K562 (cell line): ENCODE measurements around the gene PET100. TPM values are rescaled to one million over a fixed set of nuclear protein-coding genes. Genes with fewer than 3 reads are reported as not detected.

Experiments used
- ATAC-seq: fragments of 200-7000 bp; cut with Tn5 transposase; 3 replicates; pipeline ENCODE4 v1.9.1; 2020; ENCODE audit warnings: moderate library complexity
- BruUV-seq: library from RNA; stranded (reverse); fragments of 400-500 nt; replicated peaks from 2 replicates; lab custom pipeline; 2021; lab: Mats Ljungman, UMichigan
- CTCF ChIA-PET: fragments of 300-600 bp; formaldehyde crosslinking; extraction: SDS; loops from one replicate; lab custom pipeline; 2021; ENCODE audit warnings: low intra/inter-chr PET ratio; lab: Yijun Ruan, JAX
- POLR2A ChIA-PET: fragments of 300-600, 350-650 bp; sonication (Branson Sonifier 250); formaldehyde crosslinking; extraction: SDS; loops from one replicate; lab custom pipeline; 2021; ENCODE audit warnings: antibody characterized with exemption, inconsistent platforms; lab: Yijun Ruan, JAX
- DNase-seq, 4 experiments: peaks; one replicate each; pipeline versions ENCODE4 v3.0.0 to v3.0.0-alpha.2; 2011 to 2018; ENCODE audit warnings: low spot score in 3 of 4, mixed read lengths in 3 of 4; ENCODE audit errors: extremely low read depth in 1 of 4
- FAIRE-seq: peaks from 2 replicates; lab custom pipeline; 2011; peaks lifted over from hg19 to GRCh38; lab: Jason Lieb, UNC
- H2AFZ ChIP-seq: 2 replicates; pipeline ENCODE4 v1.6.0; 2011; ENCODE audit warnings: low read depth, low read length, control low read depth, inconsistent platforms
- H3K27ac ChIP-seq: fragments of 200-600 bp; 3 replicates; pipeline ENCODE4 v1.8.0; 2011; ENCODE audit warnings: low read depth, mild to moderate bottlenecking, control low read depth, inconsistent platforms, low read length, moderate library complexity, mixed read lengths; ENCODE audit errors: extremely low read depth
- H3K27me3 ChIP-seq, 2 experiments: fragments of 300-600 bp in 1 of 2; 2 replicates in 1 of 2; 3 replicates in 1 of 2; pipeline versions ENCODE4 v1.6.0 to v1.8.0; 2011; ENCODE audit warnings: inconsistent platforms in 2 of 2, low read length in 2 of 2, mild to moderate bottlenecking in 1 of 2, mixed read lengths in 1 of 2, moderate library complexity in 1 of 2; ENCODE audit not compliant: control insufficient read depth in 2 of 2, insufficient read depth in 2 of 2
- H3K36me3 ChIP-seq: fragments of 300-600 bp; 3 replicates; pipeline ENCODE4 v1.8.0; 2011; ENCODE audit warnings: mild to moderate bottlenecking, low read length, inconsistent platforms; ENCODE audit not compliant: control insufficient read depth, insufficient read depth
- H3K4me1 ChIP-seq, 2 experiments: fragments of 200-600 bp in 1 of 2; replicated peaks in 1 of 2; 2 replicates in 1 of 2; 3 replicates in 1 of 2; pipeline versions ENCODE4 v1.5.1 to v1.8.0; 2011; ENCODE audit warnings: inconsistent platforms in 2 of 2, low read length in 2 of 2, mild to moderate bottlenecking in 1 of 2, mixed read lengths in 1 of 2, moderate library complexity in 1 of 2; ENCODE audit not compliant: control insufficient read depth in 2 of 2, insufficient read depth in 2 of 2
- H3K4me2 ChIP-seq: 2 replicates; pipeline ENCODE4 v1.6.1; 2011; ENCODE audit warnings: low read length, control low read depth, inconsistent platforms, mixed read lengths; ENCODE audit not compliant: insufficient read depth
- H3K4me3 ChIP-seq: fragments of 200-600 bp; sonication (generic), shearing (Covaris generic); 2 replicates; pipeline ENCODE4 v1.5.1; 2016; ENCODE audit warnings: control low read depth, inconsistent platforms
- H3K79me2 ChIP-seq: fragments of 200-600 bp; 3 replicates; pipeline ENCODE4 v1.8.0; 2011; ENCODE audit warnings: low read length, inconsistent platforms; ENCODE audit not compliant: control insufficient read depth, insufficient read depth
- H3K9ac ChIP-seq, 2 experiments: 2 replicates each; pipeline versions ENCODE4 v1.6.0 to v1.6.1; 2011; ENCODE audit warnings: low read depth in 2 of 2, low read length in 2 of 2, control low read depth in 1 of 2, inconsistent platforms in 1 of 2, mild to moderate bottlenecking in 1 of 2, mixed read lengths in 1 of 2; ENCODE audit not compliant: insufficient read depth in 1 of 2
- H3K9me1 ChIP-seq: one replicate; pipeline ENCODE4 v1.6.0; 2011; ENCODE audit warnings: inconsistent platforms, mild to moderate bottlenecking, low read length, moderate library complexity; ENCODE audit not compliant: control insufficient read depth, insufficient read depth
- H3K9me3 ChIP-seq: replicated peaks from 2 replicates; pipeline ENCODE4 v1.5.1; 2011; ENCODE audit warnings: low read depth, low read length, inconsistent platforms; ENCODE audit not compliant: control insufficient read depth, insufficient read depth
- H4K20me1 ChIP-seq: replicated peaks from 2 replicates; pipeline ENCODE4 v1.6.1; 2011; ENCODE audit warnings: low read length, inconsistent platforms, mixed read lengths; ENCODE audit not compliant: control insufficient read depth, insufficient read depth
- BACH1 ChIP-seq: fragments of 200-800 bp; sonication (Bioruptor generic); IDR thresholded peaks from 2 replicates; pipeline ENCODE4 v1.6.1; 2016; ENCODE audit warnings: missing genetic modification characterization, missing compliant biosample characterization
- BCOR ChIP-seq: fragments of 450-650 bp; IDR thresholded peaks from 2 replicates; pipeline ENCODE4 v1.6.1; 2016
- DPF2 ChIP-seq: fragments of 450-650 bp; IDR thresholded peaks from 2 replicates; pipeline ENCODE4 v1.6.1; 2016
- E2F8 ChIP-seq: fragments of 450-650 bp; IDR thresholded peaks from 2 replicates; pipeline ENCODE4 v1.7.1; 2018; ENCODE audit warnings: mild to moderate bottlenecking, low read depth; ENCODE audit not compliant: partially characterized antibody
- GTF3C2 ChIP-seq: IDR thresholded peaks from 3 replicates; pipeline ENCODE4 v1.6.1; 2011; ENCODE audit warnings: borderline replicate concordance, mild to moderate bottlenecking, moderate library complexity; ENCODE audit not compliant: insufficient read length; ENCODE audit errors: extremely low read depth
- HMGN3 ChIP-seq: IDR thresholded peaks from 2 replicates; pipeline ENCODE4 v1.6.1; 2011; ENCODE audit warnings: borderline replicate concordance, low read depth, mild to moderate bottlenecking, mixed read lengths, low read length; ENCODE audit not compliant: insufficient read length; ENCODE audit errors: extremely low read depth
- KDM1A ChIP-seq, 2 experiments: fragments of 450-650 bp; IDR thresholded peaks; 2 replicates each; pipeline ENCODE4 v1.6.1; 2016; ENCODE audit warnings: mild to moderate bottlenecking in 2 of 2
- MYNN ChIP-seq, 2 experiments: sonication (generic); formaldehyde crosslinking in 1 of 2; IDR thresholded peaks; 2 replicates each; pipeline versions ENCODE4 v1.5.0 to v1.6.1; 2016 to 2020; ENCODE audit warnings: antibody characterized with exemption in 1 of 2, missing genetic modification reagents in 1 of 2
- RBM25 ChIP-seq: fragments of 200-400 bp; formaldehyde crosslinking; IDR thresholded peaks from 2 replicates; pipeline ENCODE4 v1.6.1; 2018; ENCODE audit warnings: low read length, low read depth, moderate library complexity; ENCODE audit not compliant: severe bottlenecking
- SAFB2 ChIP-seq: fragments of 200-400 bp; formaldehyde crosslinking; IDR thresholded peaks from 2 replicates; pipeline ENCODE4 v1.6.1; 2018; ENCODE audit warnings: borderline replicate concordance, low read length, low read depth, moderate library complexity; ENCODE audit not compliant: severe bottlenecking
- SMARCA5 ChIP-seq: fragments of 450-650 bp; IDR thresholded peaks from 2 replicates; pipeline ENCODE4 v1.6.1; 2016
- SMARCC2 ChIP-seq: fragments of 450-650 bp; IDR thresholded peaks from 2 replicates; pipeline ENCODE4 v1.6.1; 2017; ENCODE audit warnings: antibody characterized with exemption, moderate library complexity, mild to moderate bottlenecking, low read depth
- SMARCE1 ChIP-seq: fragments of 450-650 bp; IDR thresholded peaks from 2 replicates; pipeline ENCODE4 v1.7.1; 2016; ENCODE audit warnings: mild to moderate bottlenecking
- TRIM28 ChIP-seq: fragments of 450-650 bp; IDR thresholded peaks from 2 replicates; pipeline ENCODE4 v1.6.1; 2017
- U2AF2 ChIP-seq: fragments of 200-400 bp; formaldehyde crosslinking; optimal IDR thresholded peaks from 2 replicates; pipeline ENCODE3; 2017; ENCODE audit warnings: low read depth, mild to moderate bottlenecking, low read length
- ZBTB8A ChIP-seq: fragments of 450-650 bp; IDR thresholded peaks from 2 replicates; pipeline ENCODE4 v1.6.1; 2018; ENCODE audit warnings: mild to moderate bottlenecking, moderate library complexity; ENCODE audit not compliant: partially characterized antibody
- ZNF140 ChIP-seq: fragments of 250-450 bp; sonication (Bioruptor Pico); IDR thresholded peaks from 2 replicates; pipeline ENCODE4 v1.8.0; 2021; ENCODE audit warnings: moderate library complexity, mild to moderate bottlenecking, inconsistent platforms
- ZNF436 ChIP-seq: fragments of 250-450, 450-650 bp; sonication (Bioruptor Pico); formaldehyde crosslinking; IDR thresholded peaks from 2 replicates; pipeline ENCODE4 v1.7.0; 2020; ENCODE audit warnings: mild to moderate bottlenecking
- ZNF551 ChIP-seq: fragments of 250-450 bp; sonication (Bioruptor Pico); IDR thresholded peaks from 2 replicates; pipeline ENCODE4 v1.5.0; 2021; ENCODE audit warnings: mild to moderate bottlenecking, moderate library complexity
- ZNF75A ChIP-seq: fragments of 450-650 bp; formaldehyde crosslinking; IDR thresholded peaks from 2 replicates; pipeline ENCODE4 v1.4.0; 2020; ENCODE audit warnings: mild to moderate bottlenecking
- WGBS: fragments of 100-300 bp; shearing (Covaris generic); methylation state at CpG from one replicate; pipeline ENCODE4 v1.1.6; 2016; ENCODE audit warnings: low coverage, mixed read lengths; ENCODE audit not compliant: insufficient coverage; ENCODE audit errors: missing lambda C conversion rate; 5-methylcytosine and 5-hydroxymethylcytosine counted together
- in situ Hi-C: fragments of 300-500 bp; cut with MboI; formaldehyde crosslinking; loops from 4 replicates; pipeline ENCODE4 v1.15.0; 2018; ENCODE audit warnings: inconsistent platforms, mixed read lengths
- intact Hi-C: fragments of 100-400 bp; cut with micrococcal nuclease; formaldehyde crosslinking; loops from 2 replicates; pipeline ENCODE4 v1.14.2; 2022
- polyA plus RNA-seq, 8 experiments: library from polyadenylated mRNA; depleted of rRNA in 4 of 8; stranded (reverse) in 5 of 8; unstranded in 3 of 8; fragments of >200 nt; fragmentation: Nextera tagmentation in 2 of 8; fragmentation: Illumina TruSeq in 1 of 8; extraction: Ambion mirVana in 2 of 8; extraction: Trizol in 1 of 8; gene quantifications; 2 replicates each; pipeline versions ENCODE4 v1.2.1 to v1.2.3, GENCODE V29; 2011 to 2014; ENCODE audit warnings: inconsistent platforms in 1 of 8, missing spikeins in 1 of 8
- total RNA-seq, 7 experiments: library from RNA; depleted of rRNA in 6 of 7; stranded (reverse); fragments of >200 nt in 6 of 7; fragmentation: Illumina TruSeq in 2 of 7; extraction: Trizol in 2 of 7; gene quantifications; 2 replicates each; pipeline versions ENCODE4 v1.2.1 to v1.2.3, GENCODE V29; 2011 to 2021; ENCODE audit warnings: low replicate concordance in 1 of 7

The PET100 gene
- total and polyA plus RNA-seq, 9 of the 15 experiments (the other 6 are each of a cell fraction or from before 2014, with no cell fraction given) = 62.3 to 351 (median 98.3) TPM

- intact Hi-C loops = no loop called here
- H3K9ac ChIP-seq = no peak overlapping the region
- H2AFZ ChIP-seq = no peak overlapping the region
- no peak overlapping the region for H3K4me2 ChIP-seq
- CTCF ChIA-PET = no interaction called here
- in situ Hi-C loops = no loop called here
- FAIRE-seq (no peak), DNase-seq (no peak), ATAC-seq (no peak)
- no peak overlapping the region for H3K4me3 ChIP-seq
- H3K79me2 ChIP-seq = no peaks in the 10 kb centered on the region
- 21% methylated on average over 2 of the region's 2 CpGs for WGBS
- no peaks in the 10 kb centered on the region for H3K27me3 ChIP-seq
- no TSS peak for BruUV-seq
- no peak overlapping the region for H3K27ac ChIP-seq
- H3K9me3 ChIP-seq = no peaks in the 10 kb centered on the region
- H3K4me1 ChIP-seq = peaks cover 2 to 24% of the 10 kb centered on the region in 2 experiments; a peak in 3 of 5 replicates
- POLR2A ChIA-PET = interaction anchor here (0.6 to 0.9 kb wide), 3 partner anchors 10 to 45 kb away, joined by 3 read pairs; no protein-coding TSS in a partner anchor
- H3K36me3 ChIP-seq = peaks cover 21% of the 10 kb centered on the region; the same call in 2 of the 3 replicates
- no peaks in the 10 kb centered on the region for H3K9me1 ChIP-seq
- no peaks in the 10 kb centered on the region for H4K20me1 ChIP-seq
- peak; percentile 47 to 58; a peak in 3 of 4 replicates for TF ChIP-seq KDM1A (IDR thresholded peaks at IDR 0.05)
- TF ChIP-seq ZNF75A (CRISPR knock-in tag) = no peak
- no peak for TF ChIP-seq SMARCC2
- peak; percentile 35 for TF ChIP-seq GTF3C2
- peak; percentile 91 for TF ChIP-seq SMARCA5
- TF ChIP-seq SAFB2 = no peak
- TF ChIP-seq DPF2 = no peak
- TF ChIP-seq ZBTB8A = no peak
- no peak for TF ChIP-seq BACH1 (tag)
- TF ChIP-seq MYNN (IDR thresholded peaks at IDR 0.05) = no peak
- no peak for TF ChIP-seq MYNN (CRISPR knock-in tag; IDR thresholded peaks at IDR 0.05)
- no peak for TF ChIP-seq TRIM28
- TF ChIP-seq U2AF2 = no peak
- no peak for TF ChIP-seq E2F8
- TF ChIP-seq HMGN3 = no peak
- TF ChIP-seq RBM25 = peak; percentile 16
- TF ChIP-seq ZNF436 (CRISPR knock-in tag) = peak; percentile 91
- no peak for TF ChIP-seq ZNF140
- TF ChIP-seq ZNF551 = no peak
- peak; percentile 93 for TF ChIP-seq BCOR
- no peak for TF ChIP-seq SMARCE1
Measured at GRCh38 chr19:7650148-7650547, 20.6 kb downstream of the PET100 start.
